ENCODE results near the gene CCDC102A.
A peak's percentile ranks its signal among the peaks of the same experiment; 100 is the strongest.
"Not testable (repeated sequence)": the region's sequence is repeated elsewhere in the genome, so short reads cannot be mapped to it uniquely, and the experiment has no call there.

The CCDC102A gene

DNA sequence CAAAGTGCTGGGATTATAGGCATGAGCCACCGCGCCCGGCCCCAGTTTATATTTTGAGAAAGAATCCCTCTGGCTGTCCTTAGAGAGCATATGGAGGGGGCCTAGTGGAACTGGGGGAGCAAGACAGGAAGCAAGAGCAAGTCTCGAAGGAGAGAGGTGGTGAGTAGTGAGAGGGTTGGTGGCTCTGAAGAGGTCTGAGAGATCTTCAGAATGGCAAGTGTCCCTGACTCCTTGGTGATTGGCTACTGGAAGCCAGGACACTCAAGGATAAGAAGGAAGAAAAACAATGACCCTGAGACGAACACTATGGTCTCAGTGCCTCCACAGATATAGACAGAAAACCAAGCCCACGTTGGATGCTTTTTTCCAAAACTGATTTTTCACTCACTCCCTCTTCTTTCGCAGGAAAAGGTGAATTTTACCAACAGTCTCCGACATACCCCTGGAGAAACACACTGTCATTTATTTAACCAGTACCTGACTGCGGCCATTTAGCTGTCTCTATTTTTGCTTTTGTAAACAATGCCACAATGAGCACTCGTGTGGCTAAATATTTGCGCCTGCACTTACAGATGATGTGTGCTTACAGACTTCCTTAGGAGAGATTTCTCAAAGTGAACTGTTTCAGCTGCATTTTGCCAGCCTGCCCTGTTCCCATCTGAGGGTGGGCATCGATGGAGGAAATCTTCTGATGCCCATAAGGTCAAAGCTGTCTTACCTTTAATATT is 34.2 kb downstream of the CCDC102A start:
- DNase-seq (ENCODE audit: low spot score) = no peak

DNA sequence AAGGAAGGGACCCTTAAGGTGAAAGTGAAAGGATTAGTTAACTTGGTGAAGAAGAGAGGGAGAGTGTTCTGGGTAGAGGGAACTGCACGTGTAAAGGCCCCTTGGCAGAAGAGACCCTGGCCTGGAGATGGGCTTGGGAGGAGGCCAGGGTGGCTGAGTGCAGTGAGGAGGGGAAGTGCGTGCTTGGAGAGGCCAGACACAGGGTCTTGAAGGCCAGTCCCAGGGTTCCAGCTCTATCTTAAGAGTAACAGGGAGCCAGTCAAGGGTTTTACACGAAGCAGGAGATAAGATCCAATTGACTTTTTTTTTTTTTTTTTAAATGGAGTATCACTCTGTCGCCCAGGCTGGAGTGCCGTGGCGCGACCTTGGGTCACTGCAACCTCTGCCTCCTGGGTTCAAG is 34.9 kb downstream of the CCDC102A start:
- no peak for DNase-seq (ENCODE audit: low spot score)

GRCh38 chr16:57500578-57501111 is 35.7 kb downstream of the CCDC102A start:
- no peak for DNase-seq (ENCODE audit: low spot score)

DNA sequence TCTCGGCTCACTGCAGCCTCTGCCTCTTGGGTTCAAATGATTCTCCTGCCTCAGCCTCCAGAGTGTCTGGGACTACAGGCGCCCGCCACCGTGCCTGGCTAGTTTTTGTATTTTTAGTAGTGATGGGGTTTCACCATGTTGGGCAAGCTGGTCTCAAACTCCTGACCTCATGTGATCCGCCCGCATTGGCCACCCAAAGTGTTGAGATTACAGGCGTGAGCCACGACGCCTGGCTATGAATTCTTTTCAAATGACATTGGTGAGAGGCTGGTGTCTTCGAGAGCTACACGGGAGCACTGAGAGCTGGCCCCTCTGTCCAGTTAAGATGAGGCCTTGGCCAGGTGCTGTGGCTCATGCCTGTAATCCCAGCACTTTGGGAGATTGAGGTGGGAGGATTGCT is 36.4 kb downstream of the CCDC102A start:
- not testable (repeated sequence) for DNase-seq (ENCODE audit: low spot score)

DNA sequence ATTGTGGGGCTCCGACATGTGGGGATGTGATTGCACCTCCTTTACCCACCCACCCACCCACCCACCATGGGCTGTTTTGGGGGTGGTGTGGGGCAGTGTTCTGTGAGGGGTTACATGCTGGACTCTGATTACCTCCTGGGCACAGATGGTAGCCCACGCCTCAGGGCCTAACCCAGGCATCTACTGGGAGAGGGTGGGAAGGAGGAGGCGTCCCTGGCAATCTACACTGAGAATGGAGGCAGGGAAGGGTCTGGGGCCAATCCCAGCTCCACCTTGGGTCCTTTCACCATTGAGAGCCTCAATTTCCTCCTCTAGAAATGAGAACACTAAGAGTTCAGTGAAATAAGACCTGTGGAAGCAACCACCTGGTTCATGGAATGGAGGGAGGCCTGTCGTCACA is 38.3 kb downstream of the CCDC102A start:
- DNase-seq (ENCODE audit: low spot score) = no peak

DNA sequence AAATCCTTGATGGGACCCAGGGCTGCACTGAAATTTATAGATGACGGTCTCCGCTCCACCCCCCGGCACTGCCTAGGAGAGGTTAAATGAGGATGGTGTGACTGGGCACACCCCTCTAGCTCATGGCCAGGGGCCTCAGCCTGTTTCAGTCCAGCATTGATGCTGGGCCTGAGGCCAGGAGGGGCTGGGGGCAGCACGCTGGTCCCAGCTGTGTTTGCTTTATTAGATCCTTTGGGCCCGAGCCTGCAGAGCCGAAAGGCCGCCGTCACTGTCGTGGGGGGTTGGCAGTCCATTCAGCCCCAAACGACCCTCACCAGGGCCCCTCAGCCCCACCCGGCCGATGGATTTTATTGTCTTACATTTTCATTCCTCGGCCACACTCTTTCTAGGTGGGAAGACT is 39.2 kb downstream of the CCDC102A start:
- no peak for DNase-seq (ENCODE audit: low spot score)

GRCh38 chr16:57493767-57494166 is 42.6 kb downstream of the CCDC102A start:
- DNase-seq (ENCODE audit: low spot score) = no peak

GRCh38 chr16:57489229-57489628 is 47.1 kb downstream of the CCDC102A start:
- DNase-seq (ENCODE audit: low spot score) = no peak

GRCh38 chr16:57486858-57487834 is 49.2 kb downstream of the CCDC102A start:
- DNase-seq (ENCODE audit: low spot score) = no peak

DNA sequence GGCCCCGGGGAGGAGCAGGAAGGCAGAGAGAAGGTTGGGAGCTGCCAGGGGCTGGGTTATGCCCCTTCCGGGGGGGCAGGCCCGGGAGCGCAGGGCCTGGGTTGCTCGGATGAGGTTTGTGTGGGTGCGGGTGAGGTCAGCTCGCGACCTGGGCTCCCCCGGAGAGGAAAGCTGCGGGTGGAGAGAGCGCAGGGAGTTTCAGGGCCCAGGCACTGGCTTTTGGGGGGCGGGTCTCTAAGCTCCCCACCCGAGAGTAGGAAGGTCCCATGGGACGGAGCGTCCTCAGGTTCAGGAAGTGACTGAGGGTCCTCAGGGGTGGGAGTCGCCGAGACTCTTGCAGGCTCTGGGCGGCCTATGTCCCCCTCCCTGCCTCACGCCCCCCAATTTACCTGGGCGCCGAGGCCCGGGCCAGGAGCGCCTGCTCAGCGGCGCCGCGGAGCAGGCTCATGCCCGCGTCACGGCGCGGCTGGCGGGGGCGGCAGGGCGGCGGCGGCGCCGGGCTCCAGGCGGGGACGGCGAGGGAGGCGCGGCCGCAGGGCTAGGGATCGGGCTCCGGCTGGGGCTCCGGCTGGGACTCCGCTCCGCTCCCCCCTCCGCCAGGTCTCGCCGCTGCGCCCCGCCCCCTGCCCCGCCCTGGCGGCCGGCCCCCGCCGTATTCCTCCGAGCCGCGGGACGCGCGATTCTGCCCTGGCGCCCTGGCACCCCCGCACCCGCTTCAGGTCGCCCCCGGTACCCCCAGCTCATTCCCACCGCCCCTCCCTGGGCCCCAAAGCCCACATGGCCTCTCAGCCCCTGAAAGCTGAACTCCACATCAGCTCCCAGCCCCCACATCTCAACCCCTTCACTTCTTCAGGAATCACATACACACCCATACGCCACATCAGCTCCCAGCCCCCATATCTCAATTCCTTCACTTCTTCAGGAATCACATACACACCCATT is 50.2 kb downstream of the CCDC102A start, which contains the start of gene DOK4:
DOK4 (minus strand) TSS at position 578 of the 942 bp plus-strand sequence. CDS start 6,986 bp downstream, outside the sequence.
- DNase-seq (ENCODE audit: low spot score) = peak; percentile 76

DNA sequence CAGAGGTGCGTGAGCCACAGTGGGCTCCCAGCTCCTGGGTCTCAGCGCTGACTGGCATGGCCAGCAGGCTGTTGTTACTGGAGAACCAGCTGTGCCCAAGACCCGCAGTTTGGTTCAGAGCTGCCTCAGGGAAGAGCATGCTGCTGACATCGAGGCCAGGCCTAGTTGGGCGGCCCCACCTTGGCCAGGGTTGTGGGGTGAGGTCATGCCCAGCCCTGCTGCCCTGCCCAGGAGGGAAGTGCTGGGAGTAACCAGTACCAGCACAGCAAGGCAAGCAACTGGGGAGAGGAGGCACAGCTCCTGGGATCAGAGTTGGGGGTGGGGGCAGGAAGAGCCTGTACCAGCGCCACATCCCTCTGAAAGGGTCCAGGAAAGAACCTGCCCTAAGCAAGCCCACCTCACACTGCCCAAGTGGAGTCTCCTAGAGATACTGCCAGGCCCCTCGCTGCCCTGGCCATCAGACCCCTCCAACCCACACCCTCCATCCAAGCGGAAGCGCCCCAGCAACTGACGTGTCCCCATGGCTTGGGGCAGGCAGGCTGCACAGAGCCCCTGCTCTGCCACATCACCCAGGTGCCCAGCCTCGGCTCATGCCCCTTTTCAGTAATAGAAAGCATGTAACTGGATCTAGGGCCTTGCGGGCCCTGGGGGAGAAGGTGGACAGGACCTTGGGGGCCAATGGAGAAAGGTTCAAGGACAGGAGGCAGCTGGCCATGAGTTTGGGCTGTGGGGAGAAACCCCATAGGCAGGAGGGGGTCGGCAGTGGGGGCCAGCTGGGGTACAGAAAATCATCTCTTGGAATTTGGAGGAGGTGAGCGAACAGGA is 51.1 kb downstream of the CCDC102A start:
- DNase-seq (ENCODE audit: low spot score) = no peak

DNA sequence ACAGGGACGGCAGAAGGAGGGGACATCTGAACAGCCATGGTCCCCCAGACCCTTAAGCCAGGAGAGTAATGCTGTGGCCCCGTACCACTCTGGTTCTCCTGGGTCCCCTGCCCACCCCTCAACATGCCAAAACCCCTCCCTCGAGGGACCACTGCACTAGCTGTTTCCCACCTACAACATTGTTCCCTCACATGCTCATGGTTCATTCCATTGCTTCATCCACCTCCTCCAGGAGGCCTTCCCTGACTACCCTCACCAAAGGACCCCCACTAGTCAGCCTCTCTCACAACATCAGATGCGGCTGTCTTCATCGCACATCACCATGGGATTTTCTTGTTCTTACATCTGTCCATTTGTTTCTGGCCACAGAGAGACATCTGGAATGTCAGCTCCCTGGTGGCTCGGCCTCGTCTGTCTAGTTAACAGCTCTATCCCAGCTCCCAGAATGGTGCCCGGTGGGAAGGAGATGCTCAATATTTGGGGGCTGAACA is 51.8 kb downstream of the CCDC102A start:
- no peak for DNase-seq (ENCODE audit: low spot score)

DNA sequence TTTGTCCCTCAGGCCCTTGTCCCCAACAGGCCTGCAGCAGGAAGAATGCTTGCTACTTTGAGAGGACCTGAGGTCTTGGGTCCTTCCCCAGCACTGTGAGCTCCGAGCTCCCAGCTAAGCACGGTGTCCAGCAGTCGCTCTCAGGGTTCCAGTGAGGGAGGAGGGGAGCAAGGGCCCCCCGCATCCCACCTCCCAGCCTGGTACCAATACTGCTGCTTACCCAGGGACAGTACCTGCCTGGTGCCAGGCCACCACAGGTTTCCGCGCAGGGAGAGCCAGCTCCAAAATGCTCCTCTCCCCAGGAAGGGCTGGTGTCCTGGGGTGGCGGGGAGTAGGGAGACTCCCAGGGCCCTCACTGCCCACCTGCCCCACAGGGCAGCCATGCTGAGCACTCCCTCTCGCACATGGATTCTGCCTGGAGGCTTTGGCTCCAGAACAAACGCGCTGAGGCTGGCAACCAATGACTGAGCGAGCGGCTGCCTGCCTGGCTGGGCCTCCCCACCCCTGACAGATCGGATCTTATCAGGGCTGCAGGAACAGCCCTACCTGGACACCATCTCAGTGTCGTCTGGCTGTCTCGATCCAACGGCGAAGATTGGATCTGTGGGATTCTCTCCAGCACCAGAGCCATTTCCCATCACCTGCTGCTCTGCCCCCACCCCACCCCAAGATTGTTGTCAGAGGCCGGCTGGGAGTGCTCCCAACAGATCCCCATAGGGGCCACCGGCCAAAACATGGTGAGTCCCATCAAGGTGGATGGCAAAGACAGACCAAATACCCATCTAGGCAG is 52.5 kb downstream of the CCDC102A start:
- no peak for DNase-seq (ENCODE audit: low spot score)

GRCh38 chr16:57482845-57483545 is 53.4 kb downstream of the CCDC102A start:
- no peak for DNase-seq (ENCODE audit: low spot score)

GRCh38 chr16:57481421-57481820 is 55.0 kb downstream of the CCDC102A start:
- no peak for DNase-seq (ENCODE audit: low spot score)

- no peak for DNase-seq (ENCODE audit: low spot score)
These were observed 55.6 kb downstream of the CCDC102A start for GRCh38 chr16:57480754-57481230.

- DNase-seq (ENCODE audit: low spot score) = no peak
These were observed 56.2 kb downstream of the CCDC102A start for GRCh38 chr16:57479976-57480753.

Data from activated CD4-positive, alpha-beta T cell treated with anti-CD3 and anti-CD28 coated beads, Interleukin-2, Interleukin-4, amounts not matched to agents 100 ng/mL and 50 ng/mL, durations not matched to agents 16 hours and 8 hours (primary cell).